ENCODE results near the gene RFX8.

The RFX8 gene

DNA sequence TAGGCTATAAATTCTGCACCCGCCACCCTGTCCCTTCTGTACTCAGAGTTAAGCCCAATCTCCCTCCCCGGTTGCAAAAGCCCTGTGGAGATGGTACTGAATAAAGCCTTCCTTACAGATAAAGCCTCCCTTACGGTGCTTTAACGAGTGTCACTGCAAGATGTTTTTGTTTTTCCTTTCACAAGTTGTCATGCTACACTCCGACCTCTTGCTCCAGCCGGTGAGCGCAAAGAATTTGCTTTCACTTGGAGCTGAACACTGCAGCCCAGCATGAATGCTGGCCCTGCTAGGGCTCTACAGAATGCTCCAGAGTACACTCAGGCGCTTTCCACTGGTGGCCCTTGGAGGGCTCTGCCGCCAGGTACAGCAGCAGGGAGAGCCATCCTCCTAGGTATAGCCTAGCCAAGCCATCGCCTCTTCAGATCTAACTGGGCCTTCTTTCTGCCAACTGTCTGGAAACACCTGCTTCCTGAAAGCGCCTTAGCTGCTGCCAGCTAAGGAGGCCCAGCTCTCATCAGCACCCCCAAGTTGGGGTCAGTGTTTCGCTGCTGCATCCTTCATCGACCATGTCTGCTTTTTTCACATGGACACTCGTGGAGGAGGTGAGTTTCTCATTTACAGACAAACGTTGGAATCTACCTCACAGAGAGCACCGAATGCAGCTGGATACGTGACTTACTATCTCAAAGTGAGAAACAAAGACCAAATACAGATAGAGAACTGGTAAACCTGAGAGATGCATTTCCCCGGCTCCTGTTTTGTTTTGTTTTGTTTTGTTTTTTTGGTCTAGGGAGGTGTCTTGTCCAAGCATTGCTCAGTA, 74.2 kb downstream of the RFX8 start:
- DNase-seq (ENCODE audit: insufficient read length, low spot score), result no peak
- TF ChIP-seq POLR2A (IDR thresholded peaks at IDR 0.05; ENCODE audit: low read depth, low read length), result no peak
- FAIRE-seq, result no peak

DNA sequence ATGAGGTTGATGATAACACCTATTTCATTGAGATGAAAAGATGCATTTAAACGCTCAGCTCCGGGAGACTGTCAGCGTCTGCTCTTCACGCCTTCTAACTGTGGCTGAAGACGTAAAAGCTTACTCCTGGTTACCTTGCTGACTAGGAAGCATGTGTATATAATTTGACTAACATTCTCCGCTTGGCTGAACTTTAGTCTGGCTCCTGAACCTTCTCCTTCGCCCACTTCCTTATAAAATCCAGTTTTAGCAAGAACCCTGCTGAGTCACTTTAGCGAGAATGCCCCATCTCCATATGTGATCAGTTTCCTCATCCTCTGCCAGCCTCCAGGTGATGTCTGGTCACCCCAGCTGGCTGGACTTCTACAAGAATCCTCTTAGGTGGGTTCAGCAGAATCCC, 74.9 kb downstream of the RFX8 start:
- FAIRE-seq, result no peak
- DNase-seq (ENCODE audit: insufficient read length, low spot score), result no peak
- TF ChIP-seq POLR2A (IDR thresholded peaks at IDR 0.05; ENCODE audit: low read depth, low read length), result no peak

- DNase-seq (ENCODE audit: insufficient read length, low spot score) (no peak), FAIRE-seq (no peak)
- no peak for TF ChIP-seq POLR2A (IDR thresholded peaks at IDR 0.05; ENCODE audit: low read depth, low read length)
Measured at GRCh38 chr2:101399021-101399799, 75.7 kb downstream of the RFX8 start.

DNA sequence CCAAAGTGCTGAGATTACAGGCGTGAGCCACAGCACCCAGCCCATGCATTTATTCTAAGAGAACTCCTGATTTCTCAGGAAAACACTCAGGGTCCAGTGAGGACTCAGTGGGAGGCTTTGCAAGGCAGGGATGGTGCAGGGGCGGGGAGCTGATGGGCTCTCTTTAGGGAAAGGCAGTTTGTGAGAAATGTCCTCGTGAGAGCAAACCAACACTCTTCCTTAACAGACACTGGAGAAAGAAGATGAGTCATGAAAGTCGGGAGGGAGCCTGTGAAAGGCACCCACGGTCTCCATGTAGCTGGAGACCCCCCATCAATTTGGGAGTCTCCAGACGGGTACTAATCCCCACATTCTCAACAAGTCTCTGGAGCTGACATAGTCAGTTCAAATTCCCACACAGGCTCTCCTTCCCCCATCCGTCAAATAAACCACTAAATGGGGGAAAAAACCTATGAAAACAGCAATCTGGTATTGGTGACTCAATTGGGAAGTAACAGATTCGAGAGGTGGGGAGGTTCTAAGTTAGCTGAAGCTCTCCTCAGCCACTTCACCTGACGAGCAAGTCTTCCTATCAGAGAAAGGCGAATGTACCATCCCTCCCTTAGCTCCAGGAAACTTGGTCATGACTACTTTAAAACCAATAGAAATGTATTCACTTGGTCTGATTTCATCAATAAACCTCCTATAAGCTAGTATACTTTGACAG, 76.6 kb downstream of the RFX8 start:
- TF ChIP-seq POLR2A (IDR thresholded peaks at IDR 0.05; ENCODE audit: low read depth, low read length), result no peak
- FAIRE-seq, result no peak
- DNase-seq (ENCODE audit: insufficient read length, low spot score), result no peak

DNA sequence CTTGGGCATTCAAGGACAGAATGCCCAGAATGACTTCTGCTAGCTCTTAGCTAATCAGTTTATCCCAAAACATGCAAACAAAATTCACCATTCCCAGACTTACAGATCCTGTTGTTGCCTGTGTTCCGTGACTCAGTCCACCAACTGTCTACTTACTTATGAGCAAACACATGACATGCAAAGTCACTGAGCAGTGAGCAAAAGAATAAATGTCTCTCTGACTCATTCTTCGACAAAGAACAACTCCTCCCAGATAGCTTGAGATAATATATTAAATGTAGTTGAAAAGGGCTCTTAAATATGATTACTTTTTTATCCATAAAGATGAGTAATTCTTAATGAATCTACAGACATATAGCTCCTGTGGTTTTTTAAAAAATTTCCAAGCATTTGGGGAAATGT, 78.6 kb downstream of the RFX8 start:
- FAIRE-seq, result peak; percentile 86
- TF ChIP-seq POLR2A (IDR thresholded peaks at IDR 0.05; ENCODE audit: low read depth, low read length), result no peak
- DNase-seq (ENCODE audit: insufficient read length, low spot score), result peak; percentile 68

DNA sequence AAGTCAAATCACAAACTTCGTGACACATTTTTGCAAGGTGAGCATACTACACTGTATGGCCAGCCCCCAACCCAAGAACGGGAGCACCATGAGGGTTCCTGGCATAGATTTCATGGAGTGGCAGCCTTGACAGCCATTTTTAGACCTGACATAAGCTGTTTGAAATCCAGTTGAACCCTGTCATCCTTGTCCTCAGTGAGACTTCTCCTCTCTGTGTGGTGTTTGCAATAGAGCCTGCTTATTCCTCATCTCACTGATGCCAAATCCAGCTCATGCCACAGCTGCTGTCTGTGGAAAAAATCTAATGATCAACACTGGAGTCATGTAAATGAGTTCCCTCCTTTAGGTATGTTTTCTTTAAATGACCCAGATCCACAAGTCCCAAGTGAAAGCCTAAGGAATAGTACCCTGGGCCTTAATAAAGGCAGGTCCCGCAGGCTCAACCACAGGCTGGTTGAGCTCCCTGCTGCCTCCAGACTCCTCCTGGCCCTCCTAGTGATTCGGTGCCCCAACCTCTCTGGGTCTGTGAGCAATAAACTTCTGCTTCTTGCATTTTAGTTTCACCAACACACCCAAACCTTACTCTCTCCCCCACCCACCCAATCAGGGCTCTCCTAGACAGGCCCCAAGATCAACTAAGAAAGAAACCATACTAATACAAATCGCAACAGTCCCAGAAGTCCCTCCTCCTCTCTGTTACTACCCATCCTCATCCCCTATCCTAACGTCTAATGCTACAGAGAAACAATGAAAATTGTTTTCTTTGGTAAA, 79.2 kb downstream of the RFX8 start:
- FAIRE-seq (no peak), DNase-seq (ENCODE audit: insufficient read length, low spot score) (no peak)
- TF ChIP-seq POLR2A (IDR thresholded peaks at IDR 0.05; ENCODE audit: low read depth, low read length), result no peak

DNA sequence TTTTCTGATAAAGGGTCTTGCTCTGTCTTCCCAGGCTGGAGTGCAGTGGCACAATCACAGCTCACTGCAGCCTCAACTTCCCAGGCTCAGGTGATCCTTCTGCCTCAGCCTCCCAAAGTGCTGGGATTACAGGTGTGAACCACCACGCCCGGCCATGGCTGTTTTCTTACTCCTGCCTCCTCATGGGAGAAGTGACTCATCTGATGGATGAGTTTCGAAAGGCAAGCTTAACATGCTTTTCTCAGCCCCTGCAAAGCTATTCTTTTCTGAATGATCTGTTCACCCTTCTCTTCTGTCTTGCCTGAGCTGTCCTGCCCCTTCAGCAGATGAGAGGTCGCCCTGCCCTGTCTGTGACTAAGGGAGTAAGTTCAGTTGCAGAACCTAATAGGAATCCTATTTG, 86.7 kb downstream of the RFX8 start:
- DNase-seq (ENCODE audit: insufficient read length, low spot score), result peak; percentile 50
- FAIRE-seq, result peak; percentile 41
- no peak for TF ChIP-seq POLR2A (IDR thresholded peaks at IDR 0.05; ENCODE audit: low read depth, low read length)

GRCh38 chr2:101387151-101387834, 87.6 kb downstream of the RFX8 start, which contains the start of gene CREG2:
Gene CREG2 (minus strand): TSS chr2:101387503. CDS start chr2:101387457, 46 bp downstream.
- no peak for FAIRE-seq
- no peak for TF ChIP-seq POLR2A (IDR thresholded peaks at IDR 0.05; ENCODE audit: low read depth, low read length)
- DNase-seq (ENCODE audit: insufficient read length, low spot score), result peak; percentile 66

GRCh38 chr2:101386599-101387150, 88.2 kb downstream of the RFX8 start:
- no peak for TF ChIP-seq POLR2A (IDR thresholded peaks at IDR 0.05; ENCODE audit: low read depth, low read length)

DNA sequence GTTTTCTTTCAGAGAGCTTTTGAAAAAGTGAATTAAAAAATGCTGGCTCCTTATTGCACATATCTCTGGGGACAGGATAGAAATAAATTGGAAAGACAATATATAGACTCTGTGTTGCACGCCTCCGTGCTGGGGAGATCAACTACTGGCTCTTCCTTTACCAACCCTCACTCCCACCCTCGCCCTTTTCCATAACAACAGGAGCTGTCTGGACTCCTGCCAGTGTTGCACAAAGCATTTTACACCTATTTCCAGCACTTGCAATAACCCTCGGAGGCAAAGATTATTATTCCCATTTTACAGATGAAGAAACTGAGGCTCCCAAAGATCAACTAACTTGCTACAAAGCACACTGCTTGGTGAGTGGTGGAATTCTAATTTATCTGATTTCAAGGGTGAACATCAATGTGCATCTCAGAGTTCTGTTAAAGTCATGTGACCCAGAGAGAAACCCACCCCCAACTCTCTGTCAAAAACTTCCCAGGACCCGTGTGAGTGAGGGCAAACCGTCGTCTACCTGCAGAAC, 91.8 kb downstream of the RFX8 start:
- TF ChIP-seq POLR2A (IDR thresholded peaks at IDR 0.05; ENCODE audit: low read depth, low read length), result no peak

More at GRCh38 chr2:101386599-101387150, 88.2 kb downstream of the RFX8 start:
- FAIRE-seq (no peak), DNase-seq (ENCODE audit: insufficient read length, low spot score) (no peak)

DNA sequence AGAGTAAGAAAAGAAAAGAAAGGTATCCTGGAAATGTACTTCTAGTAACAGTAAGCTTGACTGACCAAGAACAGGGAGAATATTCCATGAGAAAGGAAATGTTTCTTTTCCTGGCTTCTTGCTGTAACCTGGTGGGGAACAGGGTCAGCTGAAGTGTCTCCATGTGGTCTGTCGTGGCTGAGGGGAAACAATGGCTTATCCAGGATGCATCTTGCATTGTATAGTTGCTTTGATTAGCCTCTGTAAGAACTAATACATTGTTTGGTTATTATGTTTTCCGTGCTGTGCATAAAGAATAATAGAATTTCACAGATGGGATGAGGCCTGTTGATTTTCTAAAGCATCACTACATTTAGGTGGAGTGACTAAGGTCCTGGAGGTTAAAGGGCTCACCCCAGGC, 92.5 kb downstream of the RFX8 start:
- DNase-seq (ENCODE audit: insufficient read length, low spot score) (no peak), FAIRE-seq (no peak)
- no peak for TF ChIP-seq POLR2A (IDR thresholded peaks at IDR 0.05; ENCODE audit: low read depth, low read length)

More for the DNA sequence above, 91.8 kb downstream of the RFX8 start:
- no peak for FAIRE-seq
- DNase-seq (ENCODE audit: insufficient read length, low spot score), result no peak

DNA sequence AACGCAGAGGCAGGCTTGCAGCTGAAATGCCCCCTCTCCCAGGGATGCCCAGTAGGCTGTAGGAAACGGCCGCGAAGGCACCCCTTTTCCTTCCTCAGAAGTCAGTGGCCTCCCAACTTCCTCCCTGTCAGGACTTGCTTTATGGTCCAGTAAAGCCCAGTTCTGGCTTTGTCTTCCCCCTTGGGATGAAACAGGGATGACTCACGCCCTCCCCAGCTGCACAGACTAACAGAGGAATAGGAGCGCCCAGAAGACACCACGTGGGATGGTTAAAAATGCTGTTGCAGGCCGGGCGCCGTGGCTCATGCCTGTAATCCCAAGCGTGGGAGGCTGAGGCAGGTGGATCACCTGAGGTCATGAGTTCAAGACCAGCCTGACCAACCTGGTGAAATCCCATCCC, 94.5 kb downstream of the RFX8 start:
- FAIRE-seq (peak; percentile 97), DNase-seq (ENCODE audit: insufficient read length, low spot score) (peak; percentile 92)
- no peak for TF ChIP-seq POLR2A (IDR thresholded peaks at IDR 0.05; ENCODE audit: low read depth, low read length)
